ENCODE measurements around the gene GNE.

Gene GNE

DNA sequence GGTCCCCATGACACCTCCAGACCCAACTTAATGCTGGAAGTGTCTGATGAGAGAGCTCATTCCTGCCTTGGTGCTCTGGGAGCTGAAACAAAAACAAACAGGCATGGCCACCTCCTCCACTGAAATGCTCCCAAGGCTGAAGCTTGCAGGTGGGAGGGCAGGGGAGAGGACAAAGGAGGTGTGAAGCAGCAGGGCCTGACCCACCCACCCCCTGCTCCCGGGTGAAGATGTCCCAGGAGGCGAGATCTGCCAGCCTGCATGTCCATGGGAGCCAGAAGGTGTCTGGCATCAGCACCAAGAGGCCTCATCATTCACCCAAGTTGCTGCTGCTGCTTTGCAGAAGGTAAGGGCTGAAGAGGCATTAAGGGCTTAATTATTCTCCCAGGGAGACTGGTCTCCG is 93.3 kb downstream of the GNE start:
- TF ChIP-seq ZNF239 (tag by site-specific recombination; IDR thresholded peaks at IDR 0.05) (no peak), ZNF37A (tag by site-specific recombination; IDR thresholded peaks at IDR 0.05) (no peak), ZNF626 (tag by site-specific recombination; IDR thresholded peaks at IDR 0.05) (no peak), GLI2 (tag by site-specific recombination; IDR thresholded peaks at IDR 0.05; ENCODE audit: borderline replicate concordance, low read depth) (no peak), MZF1 (tag by site-specific recombination; IDR thresholded peaks at IDR 0.05; ENCODE audit: borderline replicate concordance) (no peak), ZNF585B (tag by site-specific recombination; IDR thresholded peaks at IDR 0.05) (no peak)
- TF ChIP-seq, protein P1, sequence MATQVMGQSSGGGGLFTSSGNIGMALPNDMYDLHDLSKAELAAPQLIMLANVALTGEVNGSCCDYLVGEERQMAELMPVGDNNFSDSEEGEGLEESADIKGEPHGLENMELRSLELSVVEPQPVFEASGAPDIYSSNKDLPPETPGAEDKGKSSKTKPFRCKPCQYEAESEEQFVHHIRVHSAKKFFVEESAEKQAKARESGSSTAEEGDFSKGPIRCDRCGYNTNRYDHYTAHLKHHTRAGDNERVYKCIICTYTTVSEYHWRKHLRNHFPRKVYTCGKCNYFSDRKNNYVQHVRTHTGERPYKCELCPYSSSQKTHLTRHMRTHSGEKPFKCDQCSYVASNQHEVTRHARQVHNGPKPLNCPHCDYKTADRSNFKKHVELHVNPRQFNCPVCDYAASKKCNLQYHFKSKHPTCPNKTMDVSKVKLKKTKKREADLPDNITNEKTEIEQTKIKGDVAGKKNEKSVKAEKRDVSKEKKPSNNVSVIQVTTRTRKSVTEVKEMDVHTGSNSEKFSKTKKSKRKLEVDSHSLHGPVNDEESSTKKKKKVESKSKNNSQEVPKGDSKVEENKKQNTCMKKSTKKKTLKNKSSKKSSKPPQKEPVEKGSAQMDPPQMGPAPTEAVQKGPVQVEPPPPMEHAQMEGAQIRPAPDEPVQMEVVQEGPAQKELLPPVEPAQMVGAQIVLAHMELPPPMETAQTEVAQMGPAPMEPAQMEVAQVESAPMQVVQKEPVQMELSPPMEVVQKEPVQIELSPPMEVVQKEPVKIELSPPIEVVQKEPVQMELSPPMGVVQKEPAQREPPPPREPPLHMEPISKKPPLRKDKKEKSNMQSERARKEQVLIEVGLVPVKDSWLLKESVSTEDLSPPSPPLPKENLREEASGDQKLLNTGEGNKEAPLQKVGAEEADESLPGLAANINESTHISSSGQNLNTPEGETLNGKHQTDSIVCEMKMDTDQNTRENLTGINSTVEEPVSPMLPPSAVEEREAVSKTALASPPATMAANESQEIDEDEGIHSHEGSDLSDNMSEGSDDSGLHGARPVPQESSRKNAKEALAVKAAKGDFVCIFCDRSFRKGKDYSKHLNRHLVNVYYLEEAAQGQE (tag by site-specific recombination; IDR thresholded peaks at IDR 0.05): no peak
- Histone ChIP-seq H3K36me3 (ENCODE audit: control insufficient read depth in 2 of 2, insufficient read depth in 1 of 2, low read length in 2 of 2) (no peaks in the 10 kb centered on the region), H3K9me3 (ENCODE audit: control insufficient read depth, insufficient read depth, low read depth, low read length) (no peaks in the 10 kb centered on the region), H3K27ac (ENCODE audit: extremely low read depth, low read depth, low read length) (no peak overlapping the region), H3K4me1 (ENCODE audit: control insufficient read depth, insufficient read depth, low read length) (peaks cover 4% of the 10 kb centered on the region; the same call in 1 of the 2 replicates), H3K4me3 (ENCODE audit: low read depth, low read length) (no peak overlapping the region)
- ChIA-PET POLR2A (interaction anchor here (0.6 to 3.0 kb wide), 4 partner anchors 22 to 59 kb away, joined by 3 to 30 read pairs (median 5); partner anchors contain the start of genes CLTA and GLIPR2), CTCF (interaction anchor here (0.5 to 8.2 kb wide), 14 partner anchors 9 to 391 kb away, joined by 3 to 172 read pairs (median 5); partner anchors contain the start of genes CLTA and GLIPR2)
